Osteoblast (primary cell): ENCODE data around the gene GPR149. TPM values are rescaled to one million over a fixed set of nuclear protein-coding genes. Genes with fewer than 3 reads are reported as not detected.

Source experiments
- DNase-seq: peaks from one replicate; pipeline ENCODE4 v3.0.0; 2011; ENCODE audit warnings: low spot score, mixed read lengths; ENCODE audit not compliant: insufficient read length; ENCODE audit errors: missing footprints
- H2AFZ ChIP-seq: 2 replicates; pipeline ENCODE4 v1.6.0; 2011; ENCODE audit warnings: mild to moderate bottlenecking, low read length
- H3K27ac ChIP-seq: 2 replicates; pipeline ENCODE4 v1.5.1; 2011; ENCODE audit warnings: mild to moderate bottlenecking, low read depth, low read length, moderate library complexity
- H3K27me3 ChIP-seq: 2 replicates; pipeline ENCODE4 v1.6.0; 2012; ENCODE audit warnings: mild to moderate bottlenecking, control low read depth, inconsistent platforms, low read length, moderate library complexity; ENCODE audit not compliant: insufficient read depth
- H3K36me3 ChIP-seq: 2 replicates; pipeline ENCODE4 v1.5.1; 2011; ENCODE audit warnings: mild to moderate bottlenecking, low read length, control low read depth, moderate library complexity; ENCODE audit not compliant: insufficient read depth
- H3K4me1 ChIP-seq: 2 replicates; pipeline ENCODE4 v1.5.1; 2011; ENCODE audit warnings: mild to moderate bottlenecking, low read length, control low read depth, moderate library complexity; ENCODE audit not compliant: insufficient read depth
- H3K4me2 ChIP-seq: 2 replicates; pipeline ENCODE4 v1.6.0; 2011; ENCODE audit warnings: mild to moderate bottlenecking, low read length; ENCODE audit not compliant: insufficient read depth
- H3K4me3 ChIP-seq: fragments of 200-600 bp; sonication (generic); 3 replicates; pipeline ENCODE4 v1.5.1; 2012; ENCODE audit warnings: mild to moderate bottlenecking, low read length, inconsistent platforms; ENCODE audit not compliant: insufficient read depth
- H3K79me2 ChIP-seq: 2 replicates; pipeline ENCODE4 v1.6.0; 2012; ENCODE audit warnings: mild to moderate bottlenecking, low read length, control low read depth, inconsistent platforms; ENCODE audit not compliant: insufficient read depth
- H3K9me3 ChIP-seq: 2 replicates; pipeline ENCODE4 v1.5.1; 2011; ENCODE audit warnings: low read depth, low read length, control low read depth
- H4K20me1 ChIP-seq: 2 replicates; pipeline ENCODE4 v1.6.0; 2012; ENCODE audit warnings: mild to moderate bottlenecking, low read length, control low read depth; ENCODE audit not compliant: insufficient read depth
- CTCF ChIP-seq: IDR thresholded peaks from 2 replicates; pipeline ENCODE4 v1.5.1; 2011; ENCODE audit warnings: mild to moderate bottlenecking, low read depth, low read length, moderate library complexity; ENCODE audit errors: extremely low read depth
- small RNA-seq: library from RNA; depleted of rRNA; stranded (forward); fragments of <200 nt; gene quantifications from one replicate; pipeline ENCODE3, GENCODE V24; 2012
- total RNA-seq: library from RNA; depleted of rRNA; stranded (reverse); fragments of >200 nt; gene quantifications from 2 replicates; pipeline ENCODE4 v1.2.3, GENCODE V29; 2012

The GPR149 gene
- total RNA-seq, 1 donor: not detected

DNA sequence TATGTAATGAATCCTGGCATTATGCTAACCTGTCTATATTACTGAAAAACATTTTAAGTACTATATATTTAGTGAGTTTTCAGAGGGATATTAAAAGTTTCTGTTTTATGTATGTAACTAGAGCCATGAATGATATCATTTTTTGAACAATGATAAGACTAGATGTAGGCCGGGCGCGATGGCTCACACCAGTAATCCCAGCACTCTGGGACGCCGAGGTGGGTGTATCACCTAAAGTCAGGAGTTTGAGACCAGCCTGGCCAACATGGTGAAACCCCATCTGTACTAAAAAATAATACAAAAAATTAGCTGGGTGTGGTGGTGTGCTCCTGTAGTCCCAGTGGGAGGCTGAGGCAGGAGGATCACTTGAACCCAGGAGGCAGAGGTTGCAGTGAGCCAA is 139.8 kb downstream of the GPR149 start:
- H3K36me3 ChIP-seq: peaks cover 56% of the 10 kb centered on the region
- no peak overlapping the region for H3K4me2 ChIP-seq

More for the DNA sequence above, 139.8 kb downstream of the GPR149 start:
- Histone ChIP-seq H3K4me3 (no peak overlapping the region), H2AFZ (no peak overlapping the region), H3K27ac (no peak overlapping the region), H3K9me3 (no peaks in the 10 kb centered on the region), H3K27me3 (no peaks in the 10 kb centered on the region), H4K20me1 (no peaks in the 10 kb centered on the region), H3K79me2 (no peaks in the 10 kb centered on the region), H3K4me1 (no peaks in the 10 kb centered on the region)
- TF ChIP-seq CTCF: no peak
- no peak for DNase-seq

Small RNA genes lying within 50 kb of the gene (small RNA-seq; reads per million reads assigned to genes)
- gene RF01210: not detected

Other genes with a start within 250 kb of the GPR149 start
- 39.2 and 40.2 TPM in 2 replicates for gene DHX36, start 105.7 kb downstream of the GPR149 start, total RNA-seq